Measurements from ENCODE around the gene C16orf90.
"Not testable (repeated sequence)": the region's sequence is repeated elsewhere in the genome, so short reads cannot be mapped to it uniquely, and the experiment has no call there.

Gene C16orf90

DNA sequence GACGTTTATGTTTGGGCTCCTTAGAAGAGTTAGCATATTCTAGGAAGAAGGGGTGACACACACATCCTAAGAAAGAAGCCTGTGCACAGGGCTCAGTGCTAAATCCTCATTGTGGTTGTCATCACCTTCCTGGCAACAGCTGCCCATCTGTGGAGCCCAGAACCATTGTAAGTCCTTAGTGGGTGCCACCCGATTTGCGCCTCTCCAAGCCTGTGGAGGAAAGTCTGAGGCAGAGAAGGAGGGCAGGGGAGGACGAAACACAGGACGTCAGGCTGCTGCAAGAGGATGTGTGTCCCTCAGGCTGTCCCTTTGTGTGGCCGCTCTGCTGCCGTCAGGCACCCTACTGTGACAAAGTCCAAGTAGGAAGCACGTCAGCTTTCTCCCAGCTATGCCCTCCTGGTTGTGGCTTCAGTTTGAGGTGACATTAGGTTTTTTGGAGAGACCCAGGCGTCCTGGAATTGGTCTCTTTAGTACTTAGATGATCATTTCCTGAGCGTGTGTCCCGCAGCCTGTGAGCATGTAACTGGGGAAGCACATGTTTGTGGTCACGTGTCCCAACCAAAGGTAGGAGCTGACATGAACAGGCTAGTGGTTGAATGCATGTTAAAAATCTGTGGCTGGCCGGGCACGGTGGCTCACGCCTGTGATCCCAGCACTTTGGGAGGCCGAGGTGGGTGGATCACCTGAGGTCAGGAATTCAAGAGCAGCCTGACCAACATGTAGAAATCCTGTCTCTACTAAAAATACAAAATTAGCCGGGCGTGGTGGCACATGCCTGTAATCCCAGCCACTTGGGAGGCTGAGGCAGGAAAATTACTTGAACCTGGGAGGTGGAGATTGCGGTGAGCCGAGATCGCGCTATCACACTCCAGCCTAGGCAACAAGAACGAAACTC, 16.2 kb upstream of the C16orf90 start:
- Histone ChIP-seq H3K4me1 (ENCODE audit: control insufficient read depth, insufficient read depth, low read length) (no peaks in the 10 kb centered on the region), H3K36me3 (ENCODE audit: control insufficient read depth, insufficient read depth, low read length) (peaks cover 29% of the 10 kb centered on the region), H3K4me3 (ENCODE audit: low read depth, low read length) (no peak overlapping the region)

GRCh38 chr16:3510416-3510815, 15.1 kb upstream of the C16orf90 start:
- Histone ChIP-seq H3K4me1 (ENCODE audit: control insufficient read depth, insufficient read depth, low read length) (no peaks in the 10 kb centered on the region), H3K9me3 (ENCODE audit: control insufficient read depth, insufficient read depth, low read length) (no peaks in the 10 kb centered on the region), H3K4me3 (ENCODE audit: low read depth, low read length) (no peak overlapping the region), H3K27me3 (ENCODE audit: control insufficient read depth, insufficient read depth, low read length) (no peaks in the 10 kb centered on the region), H3K9ac (ENCODE audit: low read depth, low read length) (no peak overlapping the region), H3K36me3 (ENCODE audit: control insufficient read depth, insufficient read depth, low read length) (peaks cover 23% of the 10 kb centered on the region)

More for the DNA sequence above, 16.2 kb upstream of the C16orf90 start:
- H3K9me3 ChIP-seq (ENCODE audit: control insufficient read depth, insufficient read depth, low read length) = no peaks in the 10 kb centered on the region
- H3K27me3 ChIP-seq (ENCODE audit: control insufficient read depth, insufficient read depth, low read length) = no peaks in the 10 kb centered on the region
- no peak overlapping the region for H3K9ac ChIP-seq (ENCODE audit: low read depth, low read length)

GRCh38 chr16:3509470-3509928, 14.2 kb upstream of the C16orf90 start:
- Histone ChIP-seq H3K27me3 (ENCODE audit: control insufficient read depth, insufficient read depth, low read length) (no peaks in the 10 kb centered on the region), H3K36me3 (ENCODE audit: control insufficient read depth, insufficient read depth, low read length) (peaks cover 23% of the 10 kb centered on the region), H3K4me3 (ENCODE audit: low read depth, low read length) (no peak overlapping the region), H3K4me1 (ENCODE audit: control insufficient read depth, insufficient read depth, low read length) (no peaks in the 10 kb centered on the region), H3K9me3 (ENCODE audit: control insufficient read depth, insufficient read depth, low read length) (no peaks in the 10 kb centered on the region), H3K9ac (ENCODE audit: low read depth, low read length) (no peak overlapping the region)

DNA sequence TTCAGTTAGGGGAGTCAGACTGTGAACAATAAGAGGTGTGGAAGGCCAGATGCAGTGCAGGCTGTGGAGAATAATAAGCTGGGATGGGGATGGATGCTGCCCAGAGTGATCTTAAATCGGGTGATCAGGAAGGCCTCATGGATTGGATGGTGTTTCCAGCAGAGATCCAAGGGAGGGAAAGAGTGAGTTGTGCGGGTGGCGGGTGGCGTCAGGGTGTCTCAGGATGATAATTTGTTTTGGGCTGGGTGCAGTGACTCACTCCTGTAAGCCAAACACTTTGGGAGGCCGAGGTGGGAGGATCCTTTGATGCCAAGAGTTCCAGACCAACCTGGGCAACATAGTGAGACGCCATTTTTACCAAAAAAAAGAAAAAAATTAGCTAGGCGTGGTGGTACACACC, 13.4 kb upstream of the C16orf90 start:
- no peaks in the 10 kb centered on the region for H3K27me3 ChIP-seq (ENCODE audit: control insufficient read depth, insufficient read depth, low read length)
- no peaks in the 10 kb centered on the region for H3K9me3 ChIP-seq (ENCODE audit: control insufficient read depth, insufficient read depth, low read length)
- no peak overlapping the region for H3K9ac ChIP-seq (ENCODE audit: low read depth, low read length)
- no peak overlapping the region for H3K4me3 ChIP-seq (ENCODE audit: low read depth, low read length)
- H3K36me3 ChIP-seq (ENCODE audit: control insufficient read depth, insufficient read depth, low read length) = peaks cover 17% of the 10 kb centered on the region
- H3K4me1 ChIP-seq (ENCODE audit: control insufficient read depth, insufficient read depth, low read length) = no peaks in the 10 kb centered on the region

DNA sequence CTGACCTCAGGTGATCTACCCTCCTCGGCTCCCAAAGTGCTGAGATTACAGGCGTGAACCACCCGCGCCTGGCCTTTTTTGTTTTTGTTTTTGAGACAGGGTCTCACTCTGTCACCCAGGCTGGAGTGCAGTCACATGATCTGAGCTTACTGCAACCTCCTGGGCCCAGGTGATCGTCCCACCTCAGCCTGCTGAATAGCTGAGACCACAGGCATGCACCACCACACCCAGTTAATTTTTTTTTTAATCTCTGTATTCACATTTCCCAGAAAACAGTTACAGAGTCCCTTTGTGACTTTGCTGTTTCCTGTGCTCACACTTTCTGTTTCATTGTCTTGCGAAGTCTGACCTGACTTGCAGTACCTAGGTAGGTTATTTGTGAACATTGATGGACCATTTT, 8.2 kb upstream of the C16orf90 start:
- Histone ChIP-seq H3K9ac (ENCODE audit: low read depth, low read length) (no peak overlapping the region), H3K36me3 (ENCODE audit: control insufficient read depth, insufficient read depth, low read length) (peaks cover 5% of the 10 kb centered on the region), H3K9me3 (ENCODE audit: control insufficient read depth, insufficient read depth, low read length) (no peaks in the 10 kb centered on the region), H3K4me3 (ENCODE audit: low read depth, low read length) (no peak overlapping the region), H3K27me3 (ENCODE audit: control insufficient read depth, insufficient read depth, low read length) (no peaks in the 10 kb centered on the region), H3K4me1 (ENCODE audit: control insufficient read depth, insufficient read depth, low read length) (peaks cover 2% of the 10 kb centered on the region)

GRCh38 chr16:3501783-3502400, 6.6 kb upstream of the C16orf90 start:
- Histone ChIP-seq H3K4me1 (ENCODE audit: control insufficient read depth, insufficient read depth, low read length) (peaks cover 2% of the 10 kb centered on the region), H3K9ac (ENCODE audit: low read depth, low read length) (no peak overlapping the region), H3K36me3 (ENCODE audit: control insufficient read depth, insufficient read depth, low read length) (no peaks in the 10 kb centered on the region), H3K27me3 (ENCODE audit: control insufficient read depth, insufficient read depth, low read length) (no peaks in the 10 kb centered on the region), H3K4me3 (ENCODE audit: low read depth, low read length) (peak overlapping the region; percentile 79), H3K9me3 (ENCODE audit: control insufficient read depth, insufficient read depth, low read length) (no peaks in the 10 kb centered on the region)

- not testable (repeated sequence) for H3K4me1 ChIP-seq (ENCODE audit: control insufficient read depth, insufficient read depth, low read length); H3K27me3 ChIP-seq (ENCODE audit: control insufficient read depth, insufficient read depth, low read length); H3K9me3 ChIP-seq (ENCODE audit: control insufficient read depth, insufficient read depth, low read length); H3K36me3 ChIP-seq (ENCODE audit: control insufficient read depth, insufficient read depth, low read length); H3K9ac ChIP-seq (ENCODE audit: low read depth, low read length)
- peak overlapping the region; percentile 79 for H3K4me3 ChIP-seq (ENCODE audit: low read depth, low read length)
Observed at GRCh38 chr16:3501412-3501761, 6.1 kb upstream of the C16orf90 start.

DNA sequence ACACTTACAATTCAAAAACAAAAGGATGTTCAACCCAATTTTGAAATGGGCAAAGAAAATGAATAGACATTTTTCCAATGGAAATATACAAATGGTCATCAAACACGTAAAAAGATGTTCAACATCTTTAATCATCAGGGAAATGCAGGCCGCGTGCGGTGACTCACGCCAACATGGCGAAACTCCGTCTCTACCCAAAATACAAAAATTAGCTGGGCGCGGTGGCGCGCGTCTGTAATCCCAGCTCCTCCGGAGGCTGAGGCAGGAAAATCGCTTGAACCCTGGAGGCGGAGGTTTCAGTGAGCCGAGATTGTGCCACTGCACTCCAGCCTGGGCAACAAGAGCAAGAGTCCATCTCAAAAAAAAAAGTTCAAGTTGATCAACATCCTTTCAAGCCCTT, 3.7 kb upstream of the C16orf90 start:
- H3K9ac ChIP-seq (ENCODE audit: low read depth, low read length) = no peak overlapping the region
- H3K36me3 ChIP-seq (ENCODE audit: control insufficient read depth, insufficient read depth, low read length) = no peaks in the 10 kb centered on the region
- H3K4me1 ChIP-seq (ENCODE audit: control insufficient read depth, insufficient read depth, low read length) = peaks cover 2% of the 10 kb centered on the region
- H3K4me3 ChIP-seq (ENCODE audit: low read depth, low read length) = no peak overlapping the region
- no peaks in the 10 kb centered on the region for H3K27me3 ChIP-seq (ENCODE audit: control insufficient read depth, insufficient read depth, low read length)
- H3K9me3 ChIP-seq (ENCODE audit: control insufficient read depth, insufficient read depth, low read length) = no peaks in the 10 kb centered on the region

- H3K4me1 ChIP-seq (ENCODE audit: control insufficient read depth, insufficient read depth, low read length) = peaks cover 2% of the 10 kb centered on the region
- no peaks in the 10 kb centered on the region for H3K9me3 ChIP-seq (ENCODE audit: control insufficient read depth, insufficient read depth, low read length)
- no peaks in the 10 kb centered on the region for H3K27me3 ChIP-seq (ENCODE audit: control insufficient read depth, insufficient read depth, low read length)
- no peak overlapping the region for H3K4me3 ChIP-seq (ENCODE audit: low read depth, low read length)
- no peaks in the 10 kb centered on the region for H3K36me3 ChIP-seq (ENCODE audit: control insufficient read depth, insufficient read depth, low read length)
- no peak overlapping the region for H3K9ac ChIP-seq (ENCODE audit: low read depth, low read length)
Observed at GRCh38 chr16:3497771-3498170, 2.5 kb upstream of the C16orf90 start.

- no peaks in the 10 kb centered on the region for H3K36me3 ChIP-seq (ENCODE audit: control insufficient read depth, insufficient read depth, low read length)
- H3K4me3 ChIP-seq (ENCODE audit: low read depth, low read length) = no peak overlapping the region
- H3K27me3 ChIP-seq (ENCODE audit: control insufficient read depth, insufficient read depth, low read length) = no peaks in the 10 kb centered on the region
- no peaks in the 10 kb centered on the region for H3K4me1 ChIP-seq (ENCODE audit: control insufficient read depth, insufficient read depth, low read length)
- H3K9me3 ChIP-seq (ENCODE audit: control insufficient read depth, insufficient read depth, low read length) = no peaks in the 10 kb centered on the region
- no peak overlapping the region for H3K9ac ChIP-seq (ENCODE audit: low read depth, low read length)
Observed at GRCh38 chr16:3496386-3496785, 1.1 kb upstream of the C16orf90 start.

DNA sequence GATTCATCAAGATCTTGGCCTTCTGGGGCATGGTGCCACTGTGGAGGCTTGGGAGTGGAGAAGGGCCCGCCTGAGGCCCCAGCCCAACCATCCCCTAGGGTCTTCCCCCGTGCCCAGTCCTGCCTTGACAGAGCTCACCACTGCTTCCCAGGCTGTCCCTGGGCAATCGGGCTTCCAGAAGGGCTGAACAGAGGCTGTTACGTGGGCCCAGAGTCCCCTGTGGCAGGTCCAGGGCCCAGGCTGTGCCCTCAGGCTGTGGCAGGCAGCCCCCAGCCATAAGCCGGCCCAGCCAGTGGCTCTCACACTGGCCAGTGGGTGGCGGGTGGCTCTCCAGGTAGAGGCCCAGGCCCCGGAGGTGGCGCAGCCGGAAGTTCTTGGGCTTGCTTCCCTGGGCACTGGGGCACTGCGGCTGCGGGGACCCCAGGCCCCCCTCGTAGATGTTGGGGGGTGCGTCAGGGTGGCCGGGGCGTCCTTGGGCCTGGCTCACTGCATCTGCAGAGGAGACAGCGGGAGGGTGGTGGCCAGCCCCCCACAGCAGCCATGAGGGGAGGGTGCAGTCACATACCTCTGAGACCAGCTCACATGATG, 809 bp downstream of the C16orf90 start:
- H3K9me3 ChIP-seq (ENCODE audit: control insufficient read depth, insufficient read depth, low read length) = no peaks in the 10 kb centered on the region
- H3K4me1 ChIP-seq (ENCODE audit: control insufficient read depth, insufficient read depth, low read length) = no peaks in the 10 kb centered on the region
- no peaks in the 10 kb centered on the region for H3K27me3 ChIP-seq (ENCODE audit: control insufficient read depth, insufficient read depth, low read length)
- no peak overlapping the region for H3K9ac ChIP-seq (ENCODE audit: low read depth, low read length)
- no peaks in the 10 kb centered on the region for H3K36me3 ChIP-seq (ENCODE audit: control insufficient read depth, insufficient read depth, low read length)
- H3K4me3 ChIP-seq (ENCODE audit: low read depth, low read length) = no peak overlapping the region

DNA sequence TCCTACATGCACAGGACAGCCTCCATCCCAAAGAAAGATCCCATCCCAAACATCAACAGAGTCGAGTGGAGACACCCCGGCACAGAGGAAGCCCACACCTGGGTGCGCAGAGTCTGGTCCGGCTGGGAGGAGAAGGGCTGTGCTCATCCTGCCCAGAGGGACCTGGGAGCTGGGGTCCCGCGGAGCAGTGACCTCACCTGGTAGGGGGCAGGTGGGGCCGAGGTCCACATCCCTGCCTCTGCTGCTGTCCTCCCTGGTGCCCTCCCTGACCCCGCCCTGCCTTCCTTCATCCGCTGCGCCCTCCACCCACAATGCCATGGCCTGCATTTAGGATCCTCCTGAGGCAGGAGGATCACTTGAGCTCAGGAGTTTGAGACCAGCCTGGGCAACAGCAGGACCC, 2.9 kb downstream of the C16orf90 start:
- H3K9ac ChIP-seq (ENCODE audit: low read depth, low read length) = no peak overlapping the region
- no peaks in the 10 kb centered on the region for H3K36me3 ChIP-seq (ENCODE audit: control insufficient read depth, insufficient read depth, low read length)
- no peaks in the 10 kb centered on the region for H3K9me3 ChIP-seq (ENCODE audit: control insufficient read depth, insufficient read depth, low read length)
- no peaks in the 10 kb centered on the region for H3K27me3 ChIP-seq (ENCODE audit: control insufficient read depth, insufficient read depth, low read length)
- H3K4me3 ChIP-seq (ENCODE audit: low read depth, low read length) = no peak overlapping the region
- H3K4me1 ChIP-seq (ENCODE audit: control insufficient read depth, insufficient read depth, low read length) = no peaks in the 10 kb centered on the region
